GM21529 (cell line): ENCODE results near the gene PCNX1.

Experiments
- ATAC-seq: cut with Tn5 transposase; IDR thresholded peaks from one replicate; pipeline ENCODE4 v1.9.1; 2021; ENCODE audit not compliant: unreplicated experiment

Gene PCNX1

GRCh38 chr14:70955543-70956480 is 48.6 kb downstream of the PCNX1 start:
- ATAC-seq, result no peak

- no peak for ATAC-seq
These were observed 49.3 kb downstream of the PCNX1 start for GRCh38 chr14:70956511-70956910.

- no peak for ATAC-seq
These were observed 50.5 kb downstream of the PCNX1 start for GRCh38 chr14:70957710-70958109.

GRCh38 chr14:70962935-70963334 is 55.7 kb downstream of the PCNX1 start:
- ATAC-seq, result no peak

- no peak for ATAC-seq
These were observed 57.2 kb downstream of the PCNX1 start for GRCh38 chr14:70964492-70964891.

GRCh38 chr14:70971560-70971959 is 64.3 kb downstream of the PCNX1 start:
- ATAC-seq, result no peak

- no peak for ATAC-seq
These were observed 65.1 kb downstream of the PCNX1 start for GRCh38 chr14:70972107-70972976.

- no peak for ATAC-seq
These were observed 69.3 kb downstream of the PCNX1 start for GRCh38 chr14:70976591-70976990.

GRCh38 chr14:70981000-70981952 is 74.0 kb downstream of the PCNX1 start:
- no peak for ATAC-seq

GRCh38 chr14:70982200-70982599 is 74.9 kb downstream of the PCNX1 start:
- ATAC-seq, result no peak

GRCh38 chr14:70987041-70987440 is 79.8 kb downstream of the PCNX1 start:
- no peak for ATAC-seq

GRCh38 chr14:70988452-70988851 is 81.2 kb downstream of the PCNX1 start:
- no peak for ATAC-seq

GRCh38 chr14:70993931-70994330 is 86.7 kb downstream of the PCNX1 start:
- no peak for ATAC-seq

- no peak for ATAC-seq
These were observed 88.0 kb downstream of the PCNX1 start for GRCh38 chr14:70995211-70995610.

- ATAC-seq, result no peak
These were observed 88.4 kb downstream of the PCNX1 start for GRCh38 chr14:70995671-70996070.

GRCh38 chr14:70999117-70999516 is 91.9 kb downstream of the PCNX1 start:
- no peak for ATAC-seq

GRCh38 chr14:71000091-71000490 is 92.8 kb downstream of the PCNX1 start:
- no peak for ATAC-seq

GRCh38 chr14:71001742-71002141 is 94.5 kb downstream of the PCNX1 start:
- no peak for ATAC-seq

GRCh38 chr14:71003156-71003555 is 95.9 kb downstream of the PCNX1 start:
- no peak for ATAC-seq

GRCh38 chr14:71004481-71004880 is 97.2 kb downstream of the PCNX1 start:
- no peak for ATAC-seq

- ATAC-seq, result no peak
These were observed 97.8 kb downstream of the PCNX1 start for GRCh38 chr14:71005076-71005475.
